Skeletal muscle cell (primary cell): Measurements from ENCODE around the gene NECTIN1.
A peak's percentile ranks its signal among the peaks of the same experiment; 100 is the strongest.

Source experiments
- DNase-seq: peaks from one replicate; pipeline ENCODE4 v3.0.0-alpha.2; 2010; ENCODE audit warnings: low read depth
- H3K4me3 ChIP-seq: 2 replicates; pipeline ENCODE4 v1.5.1; 2011; ENCODE audit warnings: low read depth, mild to moderate bottlenecking, control low read depth, low read length, moderate library complexity

The NECTIN1 gene

GRCh38 chr11:119738059-119738439 lies 9.0 kb upstream of the NECTIN1 start:
- H3K4me3 ChIP-seq = no peak overlapping the region
- DNase-seq = no peak

- no peak for DNase-seq
Observed at GRCh38 chr11:119737366-119738058, 8.5 kb upstream of the NECTIN1 start.

DNA sequence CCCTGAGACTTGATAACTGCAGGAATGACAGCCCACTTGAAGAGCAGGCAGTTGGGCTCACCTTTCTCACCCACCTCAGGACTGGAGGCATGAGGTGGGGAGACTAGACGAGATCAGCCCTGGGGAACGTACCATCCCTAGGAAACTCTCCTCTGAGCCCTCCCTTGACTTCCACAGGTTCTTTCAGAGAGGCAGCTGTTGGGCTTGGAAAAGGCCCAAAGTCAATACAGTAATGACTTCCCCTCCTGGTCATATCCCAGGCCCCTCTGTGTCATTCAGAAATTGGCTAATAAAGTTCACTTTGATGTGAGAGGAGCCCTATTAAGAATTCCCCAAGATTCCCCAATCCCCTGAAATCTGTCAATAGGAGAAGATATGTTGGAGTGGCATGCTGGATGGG lies 5.8 kb upstream of the NECTIN1 start:
- no peak for DNase-seq
- no peak overlapping the region for H3K4me3 ChIP-seq

More at GRCh38 chr11:119737366-119738058, 8.5 kb upstream of the NECTIN1 start:
- no peak overlapping the region for H3K4me3 ChIP-seq

DNA sequence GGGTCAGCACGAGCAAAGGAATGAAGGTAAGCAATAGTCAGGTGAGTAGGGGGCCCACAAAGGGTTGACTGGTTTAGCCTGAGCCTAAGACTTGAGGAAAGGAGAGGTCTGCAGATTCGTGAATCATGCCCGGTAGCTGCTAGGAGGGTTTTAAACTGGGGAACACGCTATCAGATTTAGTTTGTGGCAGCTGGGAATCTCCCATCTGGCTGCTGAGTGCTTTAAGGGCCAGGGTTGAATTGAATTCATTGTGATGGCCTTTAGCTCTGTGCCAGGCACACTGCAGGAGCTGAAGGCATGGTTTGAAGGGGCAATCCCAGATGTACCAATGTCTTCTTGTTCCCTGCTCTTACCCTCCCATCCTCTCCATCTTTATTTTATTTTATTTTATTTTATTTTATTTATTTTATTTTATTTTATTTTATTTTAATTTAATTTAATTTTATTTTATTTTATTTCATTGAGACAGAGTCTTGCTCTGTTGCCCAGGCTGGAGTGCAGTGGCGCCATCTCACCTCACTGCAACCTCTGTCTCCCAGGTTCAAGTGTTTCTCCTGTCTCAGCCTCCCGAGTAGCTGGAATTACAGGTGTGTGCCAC lies 1.9 kb upstream of the NECTIN1 start:
- H3K4me3 ChIP-seq = no peak overlapping the region
- no peak for DNase-seq

- DNase-seq = no peak
- H3K4me3 ChIP-seq = peak overlapping the region; percentile 68
Observed at GRCh38 chr11:119729951-119730613, 1.1 kb upstream of the NECTIN1 start.

DNA sequence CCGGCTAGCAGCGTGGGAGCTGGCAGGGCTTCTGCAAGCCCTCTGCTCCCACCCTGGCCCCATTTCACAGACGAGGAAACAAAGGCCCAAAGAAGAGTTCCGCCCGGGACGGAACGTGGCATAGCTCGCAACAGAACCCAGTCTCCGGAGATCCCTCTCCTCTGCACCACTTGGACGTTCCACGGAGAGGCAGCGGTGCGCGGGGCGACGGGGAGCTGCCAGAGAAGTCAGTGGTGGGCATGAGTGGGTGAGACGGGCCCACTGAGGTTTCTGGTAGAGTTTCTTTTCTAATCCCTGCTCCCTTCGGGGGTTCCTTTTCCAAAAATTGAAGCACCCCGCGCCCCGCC lies 554 bp upstream of the NECTIN1 start:
- peak overlapping the region; percentile 68 for H3K4me3 ChIP-seq

DNA sequence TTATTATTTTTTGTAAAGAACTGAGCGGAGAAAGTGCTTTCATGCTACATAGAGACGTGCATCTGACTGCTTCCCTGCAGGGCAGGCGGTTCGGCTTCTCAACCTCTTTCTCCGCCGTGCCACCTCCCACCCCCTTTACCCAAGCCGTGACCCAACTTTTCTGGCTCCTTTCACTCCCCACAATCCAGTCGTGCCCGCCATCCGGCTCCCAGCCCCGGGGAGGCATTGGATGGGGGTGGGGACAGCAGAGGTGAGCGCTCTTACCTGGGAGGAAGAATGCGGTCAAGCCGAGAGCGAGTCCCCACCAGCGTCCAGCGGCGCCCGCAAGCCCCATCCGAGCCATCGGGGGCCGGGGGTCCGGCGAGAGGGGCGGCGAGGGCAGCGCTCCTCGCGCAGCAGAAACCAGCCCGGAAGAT lies 781 bp downstream of the NECTIN1 start:
- H3K4me3 ChIP-seq = peak overlapping the region; percentile 68
- no peak for DNase-seq

More for the DNA sequence above, 554 bp upstream of the NECTIN1 start:
- no peak for DNase-seq

- peak overlapping the region; percentile 68 for H3K4me3 ChIP-seq
- DNase-seq = no peak
Observed at GRCh38 chr11:119727523-119728151, 1.4 kb downstream of the NECTIN1 start.

DNA sequence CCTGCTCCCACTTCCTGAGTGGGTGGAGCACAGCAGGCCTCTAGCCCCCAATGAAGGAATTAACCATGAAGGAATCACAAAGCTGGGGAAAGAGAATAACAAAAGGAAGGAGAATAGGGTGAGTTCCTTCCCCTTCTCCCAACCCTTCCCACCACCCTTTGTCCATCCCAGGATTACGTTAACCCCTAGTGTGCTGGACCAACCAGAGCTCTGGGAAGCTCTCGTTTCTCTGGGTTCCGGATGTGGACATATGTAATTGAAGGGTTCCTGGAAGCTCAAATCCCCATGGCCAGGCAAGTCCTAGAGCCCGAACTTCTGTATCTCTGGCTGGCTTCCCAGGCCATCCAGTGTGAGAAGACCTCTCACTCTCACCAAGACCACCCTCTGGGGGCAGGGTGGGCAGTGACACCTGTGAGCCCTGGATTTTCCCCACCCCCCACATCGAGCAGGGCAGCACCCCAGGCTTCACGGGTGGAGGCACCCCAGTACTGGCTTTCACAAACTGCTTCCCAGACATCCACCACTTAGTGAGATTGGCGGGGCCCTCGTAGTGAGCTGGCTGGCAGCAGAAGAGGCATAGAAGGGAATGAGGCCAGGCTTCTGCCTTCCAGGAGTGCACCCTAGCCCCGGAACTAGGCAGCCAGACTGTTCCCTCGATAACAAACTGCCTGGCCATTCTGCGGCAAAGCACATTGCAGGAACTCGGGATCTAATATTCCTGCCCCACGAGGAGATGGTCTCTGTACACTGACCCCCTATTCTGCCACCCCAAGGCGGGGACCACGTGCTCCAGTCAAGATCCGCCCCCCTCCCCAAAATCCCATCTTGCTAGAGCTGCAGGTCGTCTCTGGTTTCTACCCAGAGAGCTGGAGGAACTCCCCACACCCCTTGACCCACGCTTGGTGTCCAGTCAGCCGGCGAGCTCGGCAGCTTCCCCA lies 2.1 kb downstream of the NECTIN1 start:
- peak overlapping the region; percentile 68 for H3K4me3 ChIP-seq
- DNase-seq = no peak

- no peak for DNase-seq
- H3K4me3 ChIP-seq = no peak overlapping the region
Observed at GRCh38 chr11:119726150-119726553, 2.8 kb downstream of the NECTIN1 start.

DNA sequence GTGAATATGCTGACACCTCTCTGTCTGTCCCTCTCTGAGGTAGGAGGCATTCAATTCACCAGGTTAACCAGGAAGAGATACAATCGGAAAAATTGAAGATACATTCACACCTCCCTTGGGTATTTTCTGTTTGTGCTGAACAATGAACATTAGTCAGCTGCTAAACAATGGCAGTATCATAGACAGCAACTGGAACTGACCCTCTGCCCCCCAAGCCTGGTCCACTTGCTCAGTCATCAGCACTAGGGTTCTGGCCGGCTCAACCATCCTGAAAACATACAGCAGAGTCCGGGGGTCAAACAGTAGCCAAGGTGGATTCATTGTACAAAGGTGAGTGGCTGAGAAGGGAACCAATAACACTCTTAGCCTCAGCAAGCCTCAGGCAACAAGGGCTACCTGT lies 4.0 kb downstream of the NECTIN1 start:
- DNase-seq = no peak
- H3K4me3 ChIP-seq = no peak overlapping the region

- DNase-seq = no peak
- H3K4me3 ChIP-seq = no peak overlapping the region
Observed at GRCh38 chr11:119723952-119724325, 5.1 kb downstream of the NECTIN1 start.

DNA sequence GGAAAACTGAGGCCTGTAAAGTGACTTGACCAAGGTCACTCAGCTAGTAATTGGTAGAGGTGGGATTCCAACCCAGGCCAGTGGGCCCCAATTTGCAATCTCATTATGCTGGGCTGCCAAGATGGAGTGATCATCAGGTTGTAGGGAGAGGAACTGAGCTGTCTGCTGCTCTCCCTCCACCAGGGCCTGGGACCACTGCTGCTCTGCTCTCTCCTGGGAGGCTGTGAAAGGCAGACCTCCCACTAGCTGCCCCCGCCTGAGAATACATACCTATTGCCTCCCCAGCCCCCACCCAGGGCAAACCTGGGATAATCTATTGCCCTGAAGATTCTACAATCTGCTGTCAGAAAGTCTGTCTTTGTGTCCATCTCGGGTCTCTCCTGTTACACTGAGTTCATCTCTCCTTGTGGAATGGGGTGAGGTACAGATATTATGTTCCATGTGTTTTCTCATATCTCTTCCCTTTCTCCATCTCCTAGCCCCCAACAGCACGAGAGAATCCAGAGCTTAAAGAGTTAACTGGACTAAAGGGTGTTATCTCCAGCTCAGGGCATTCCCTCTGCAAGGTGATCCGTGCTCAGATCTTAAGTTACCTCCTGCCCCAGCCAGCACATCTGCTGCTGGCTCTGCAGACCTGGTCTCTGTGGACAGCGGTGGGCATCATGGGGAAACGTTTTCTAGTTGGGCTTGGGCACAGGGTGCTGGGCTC lies 5.6 kb downstream of the NECTIN1 start:
- no peak overlapping the region for H3K4me3 ChIP-seq
- DNase-seq = no peak

DNA sequence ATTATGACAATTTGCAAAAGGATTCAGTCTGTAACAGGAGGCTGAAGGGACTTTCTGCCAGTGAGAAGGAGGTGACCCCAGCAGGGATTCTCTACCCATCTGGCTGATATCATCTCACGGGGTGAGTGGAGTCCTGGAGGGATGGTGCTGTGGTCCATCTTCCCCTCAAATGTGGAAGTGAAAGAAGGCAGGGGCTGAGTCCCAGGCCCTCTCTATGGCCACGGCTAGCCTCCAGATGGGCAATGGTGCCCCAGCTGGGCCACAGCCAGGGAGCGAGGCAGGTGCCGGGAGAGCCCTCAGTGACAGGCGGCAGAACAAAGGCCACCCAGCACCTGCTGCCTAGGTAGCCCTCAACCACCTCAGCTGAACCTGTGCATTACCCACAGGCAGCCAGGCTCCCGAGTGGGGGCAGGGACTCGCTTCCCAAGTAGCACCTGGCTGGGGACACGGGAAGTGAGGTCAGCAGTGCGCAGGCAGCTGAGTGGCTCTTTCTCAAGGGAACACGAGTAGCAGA lies 6.7 kb downstream of the NECTIN1 start:
- no peak overlapping the region for H3K4me3 ChIP-seq
- no peak for DNase-seq

DNA sequence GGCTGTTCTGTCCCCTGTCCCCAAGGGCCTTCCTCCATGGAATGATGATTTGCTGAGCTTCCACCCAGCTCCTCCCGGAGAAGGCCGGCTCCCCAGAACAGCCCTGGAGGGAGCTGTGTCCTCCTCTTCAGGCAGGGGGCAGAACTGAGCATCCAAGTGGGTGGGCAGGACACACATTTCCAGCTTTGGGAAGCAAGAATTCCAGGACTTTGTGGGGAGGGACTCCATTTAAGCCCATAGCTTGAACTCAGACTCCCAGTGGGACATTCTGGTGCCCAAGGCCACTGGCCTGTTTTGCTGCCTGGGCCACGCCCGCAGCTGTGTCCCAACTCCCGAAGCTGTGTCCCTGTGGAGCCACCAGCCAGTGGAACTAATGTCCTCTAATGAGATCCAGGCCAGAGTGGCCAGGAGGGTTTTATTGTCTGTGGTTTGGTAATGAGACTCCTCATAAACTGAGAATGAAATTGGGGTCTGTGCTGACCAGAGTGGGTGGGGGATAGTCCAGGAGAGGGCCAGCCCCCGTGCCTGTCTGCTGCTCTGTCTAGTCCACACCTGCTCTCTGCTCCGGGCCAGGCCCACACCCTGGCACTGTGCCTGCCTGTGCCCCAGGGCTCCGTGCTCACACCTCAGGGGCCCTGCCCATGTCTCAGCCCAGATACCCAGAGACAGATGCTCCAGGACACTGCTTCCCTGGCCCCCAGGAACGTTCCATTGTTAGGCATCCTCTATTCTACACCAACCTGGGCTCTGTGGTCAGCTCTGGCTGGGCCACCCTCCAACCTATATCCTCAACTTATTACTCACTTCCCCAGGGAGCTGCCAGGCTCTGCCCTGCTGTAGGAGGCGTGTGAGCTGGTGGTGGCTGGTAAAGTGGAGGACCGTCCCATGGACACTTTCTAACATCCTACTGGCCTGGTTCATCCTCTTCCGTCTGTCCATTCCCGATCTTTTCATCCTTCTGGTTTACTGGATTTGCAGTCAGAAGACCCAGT lies 7.6 kb downstream of the NECTIN1 start:
- no peak overlapping the region for H3K4me3 ChIP-seq
- no peak for DNase-seq

DNA sequence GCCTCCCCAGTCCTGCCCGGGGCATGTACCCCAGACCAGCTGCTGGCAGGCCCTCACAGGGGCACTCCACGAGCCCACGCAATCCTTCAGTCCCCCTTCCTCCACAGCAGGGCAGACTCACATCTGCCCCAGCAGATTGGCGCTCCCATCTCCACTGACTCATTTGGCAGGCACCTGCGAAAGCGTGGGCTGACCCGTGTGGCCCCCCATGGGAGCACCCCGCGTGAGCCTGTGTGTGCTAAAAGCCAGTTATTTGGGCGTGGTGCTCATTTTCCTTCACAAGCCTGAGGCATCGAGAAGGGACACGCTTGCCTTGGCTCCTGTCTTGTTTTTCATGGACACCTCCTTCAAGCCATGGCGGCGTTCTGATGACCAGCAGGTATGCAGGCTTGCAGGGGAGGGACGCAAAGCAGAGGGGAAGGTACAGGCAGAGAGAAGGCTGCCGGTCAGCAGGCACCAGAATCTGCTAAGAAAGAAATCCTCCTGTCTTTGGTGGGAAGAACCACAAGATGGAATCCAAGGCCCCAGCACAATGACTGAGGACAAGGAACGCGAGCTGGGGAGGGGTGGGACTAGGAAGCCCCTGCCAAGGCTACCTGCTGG lies 8.6 kb downstream of the NECTIN1 start:
- no peak for DNase-seq
- no peak overlapping the region for H3K4me3 ChIP-seq

GRCh38 chr11:119717839-119718534 lies 11.0 kb downstream of the NECTIN1 start:
- H3K4me3 ChIP-seq = no peak overlapping the region
- DNase-seq = no peak
